HCT116 (cell line): ENCODE data around the gene TTC12. TPM values are rescaled to one million over a fixed set of nuclear protein-coding genes. Genes with fewer than 3 reads are reported as not detected.

ENCODE experiments used
- ATAC-seq: fragments of 200-7000 bp; cut with Tn5 transposase; 2 replicates; pipeline ENCODE4 v1.9.1; 2020; ENCODE audit warnings: mild to moderate bottlenecking, moderate library complexity
- BruUV-seq: library from RNA; stranded (reverse); fragments of 400-500 nt; replicated peaks from 2 replicates; lab custom pipeline; 2021; lab: Mats Ljungman, UMichigan
- CTCF ChIA-PET: fragments of 300-600 bp; sonication (Branson Sonifier 250); formaldehyde crosslinking; loops from one replicate; lab custom pipeline; 2021; ENCODE audit warnings: antibody characterized with exemption; lab: Charles Lee
- POLR2A ChIA-PET: fragments of 300-600, 350-600 bp; sonication (Branson Sonifier 250); formaldehyde crosslinking; loops from one replicate; lab custom pipeline; 2021; ENCODE audit warnings: antibody characterized with exemption; lab: Charles Lee
- RAD21 ChIA-PET, 2 experiments: fragments of 300-600 bp; sonication (Branson Sonifier 250); formaldehyde crosslinking; loops; one replicate each; lab custom pipeline; 2023; ENCODE audit warnings: low total read pairs in 2 of 2; ENCODE audit not compliant: uncharacterized antibody in 2 of 2, unreplicated experiment in 2 of 2, low non-redundant PET in 1 of 2; lab: Charles Lee
- DNase-seq: peaks from one replicate; pipeline ENCODE4 v3.0.0-alpha.2; 2010; ENCODE audit warnings: low read depth, low spot score
- H2AFZ ChIP-seq: fragments of 200-600 bp; shearing (Covaris generic), sonication (generic); 2 replicates; pipeline ENCODE4 v1.6.1; 2017; ENCODE audit warnings: low read depth, mixed run types, mixed read lengths, antibody characterized with exemption, low read length; ENCODE audit not compliant: poor library complexity, severe bottlenecking
- H3K27ac ChIP-seq: 2 replicates; pipeline ENCODE4 v1.5.1; 2012; ENCODE audit warnings: low read depth, low read length
- H3K27me3 ChIP-seq: fragments of 200-600 bp; sonication (generic); 2 replicates; pipeline ENCODE4 v1.6.1; 2016; ENCODE audit warnings: mixed run types, low read length, mixed read lengths; ENCODE audit not compliant: insufficient read depth
- H3K36me3 ChIP-seq, 2 experiments: fragments of 200-500 bp in 1 of 2; fragments of 200-600 bp in 1 of 2; sonication (Bioruptor generic) in 1 of 2; sonication (generic) in 1 of 2; 2 replicates each; pipeline versions ENCODE4 v1.5.1 to v1.6.1; 2014 to 2016; ENCODE audit warnings: low read length in 2 of 2, inconsistent platforms in 1 of 2, mixed read lengths in 1 of 2, mixed run types in 1 of 2; ENCODE audit not compliant: insufficient read depth in 2 of 2, control insufficient read depth in 1 of 2
- H3K4me1 ChIP-seq, 2 experiments: fragments of 200-600 bp in 1 of 2; sonication (generic) in 1 of 2; 2 replicates each; pipeline versions ENCODE4 v1.5.1 to v1.6.1; 2012 to 2017; ENCODE audit warnings: low read length in 2 of 2, inconsistent platforms in 1 of 2, mild to moderate bottlenecking in 1 of 2, mixed read lengths in 1 of 2, mixed run types in 1 of 2, moderate library complexity in 1 of 2; ENCODE audit not compliant: insufficient read depth in 2 of 2, control insufficient read depth in 1 of 2
- H3K4me2 ChIP-seq: fragments of 200-600 bp; sonication (generic); 2 replicates; pipeline ENCODE4 v1.6.1; 2017; ENCODE audit warnings: mixed run types, low read length, mixed read lengths
- H3K4me3 ChIP-seq, 2 experiments: fragments of 200-600 bp in 1 of 2; sonication (generic) in 1 of 2; replicated peaks in 1 of 2; 2 replicates each; pipeline ENCODE4 v1.5.1; 2011 to 2016; ENCODE audit warnings: low read length in 2 of 2, control low read depth in 1 of 2, low read depth in 1 of 2, mild to moderate bottlenecking in 1 of 2, mixed read lengths in 1 of 2, mixed run types in 1 of 2
- H3K79me2 ChIP-seq: fragments of 200-600 bp; sonication (generic); 2 replicates; pipeline ENCODE4 v1.6.1; 2017; ENCODE audit warnings: mild to moderate bottlenecking, mixed run types, low read length, moderate library complexity, mixed read lengths; ENCODE audit not compliant: insufficient read depth
- H3K9ac ChIP-seq: fragments of 200-600 bp; sonication (generic); 2 replicates; pipeline ENCODE4 v1.6.1; 2016; ENCODE audit warnings: low read length, mixed read lengths
- H3K9me2 ChIP-seq: fragments of 200-600 bp; sonication (generic), shearing (Covaris generic); 2 replicates; pipeline ENCODE4 v1.6.1; 2017; ENCODE audit warnings: mixed run types, mild to moderate bottlenecking, moderate library complexity; ENCODE audit not compliant: insufficient read depth
- H3K9me3 ChIP-seq, 2 experiments: fragments of 200-500 bp in 1 of 2; fragments of 200-600 bp in 1 of 2; sonication (Bioruptor generic) in 1 of 2; sonication (generic) in 1 of 2; 2 replicates each; pipeline ENCODE4 v1.6.1; 2014 to 2017; ENCODE audit warnings: low read length in 2 of 2, mixed read lengths in 2 of 2, inconsistent platforms in 1 of 2, low read depth in 1 of 2, mild to moderate bottlenecking in 1 of 2, mixed run types in 1 of 2, moderate library complexity in 1 of 2; ENCODE audit not compliant: control insufficient read depth in 1 of 2, insufficient read depth in 1 of 2
- H4K20me1 ChIP-seq: fragments of 200-600 bp; sonication (generic), shearing (Covaris generic); 2 replicates; pipeline ENCODE4 v1.6.1; 2017; ENCODE audit warnings: mixed run types, mild to moderate bottlenecking, moderate library complexity; ENCODE audit not compliant: insufficient read depth
- ATF3 ChIP-seq: IDR thresholded peaks from 2 replicates; pipeline ENCODE4 v1.6.1; 2012
- CEBPB ChIP-seq: IDR thresholded peaks from 2 replicates; pipeline ENCODE4 v1.6.1; 2012; ENCODE audit warnings: low read depth
- EGR1 ChIP-seq: IDR thresholded peaks from 2 replicates; pipeline ENCODE4 v1.6.1; 2012; ENCODE audit warnings: low read depth
- ELF1 ChIP-seq: IDR thresholded peaks from 2 replicates; pipeline ENCODE4 v1.6.1; 2012; ENCODE audit warnings: low read depth, borderline replicate concordance
- EZH2 ChIP-seq: fragments of 200-600 bp; sonication (generic); IDR thresholded peaks from 2 replicates; pipeline ENCODE4 v1.6.1; 2017; ENCODE audit warnings: antibody characterized with exemption, mixed run types
- EZH2phosphoT487 ChIP-seq: fragments of 200-600 bp; IDR thresholded peaks from 2 replicates; pipeline ENCODE4 v1.6.1; 2018; ENCODE audit warnings: antibody characterized with exemption, borderline replicate concordance
- FOSL1 ChIP-seq: IDR thresholded peaks from 2 replicates; pipeline ENCODE4 v1.6.1; 2012; ENCODE audit warnings: low read depth
- MAX ChIP-seq: IDR thresholded peaks from 2 replicates; pipeline ENCODE4 v1.6.1; 2012
- POLR2A ChIP-seq: IDR thresholded peaks from 2 replicates; pipeline ENCODE4 v1.7.0; 2011; ENCODE audit warnings: borderline replicate concordance; ENCODE audit not compliant: insufficient read depth, insufficient read length; ENCODE audit errors: extremely low read depth
- POLR2AphosphoS5 ChIP-seq: IDR thresholded peaks from 2 replicates; pipeline ENCODE4 v1.6.1; 2011; ENCODE audit warnings: mild to moderate bottlenecking, low read depth, low read length, moderate library complexity
- SRF ChIP-seq: IDR thresholded peaks from 2 replicates; pipeline ENCODE4 v1.6.1; 2012; ENCODE audit warnings: low read depth
- ZNF274 ChIP-seq: fragments of 200-500 bp; sonication (Bioruptor generic); IDR thresholded peaks from 2 replicates; pipeline ENCODE4 v1.6.1; 2014; ENCODE audit warnings: mild to moderate bottlenecking, low read depth, low read length, inconsistent platforms
- intact Hi-C: fragments of 100-400 bp; cut with micrococcal nuclease; formaldehyde crosslinking; loops from 2 replicates; pipeline ENCODE4 v1.10.0; 2022
- total RNA-seq: library from RNA; stranded (reverse); gene quantifications from one replicate; pipeline ENCODE4 v1.2.1, GENCODE V29; 2021; ENCODE audit not compliant: unreplicated experiment

Gene TTC12
- total RNA-seq, 1 experiment from 2014 or later = 12.6 TPM

- Histone ChIP-seq H3K36me3 (no peaks in the 10 kb centered on the region), H3K4me1 (peaks cover 4 to 7% of the 10 kb centered on the region in 2 experiments; a peak in 2 of 4 replicates), H3K27me3 (peaks cover 2% of the 10 kb centered on the region; the same call in 1 of the 2 replicates), H4K20me1 (no peaks in the 10 kb centered on the region), H3K4me3 (no peak overlapping the region), H3K9me3 (no peaks in the 10 kb centered on the region), H3K4me2 (no peak overlapping the region), H3K9me2 (no peaks in the 10 kb centered on the region), H3K27ac (no peak overlapping the region), H3K9ac (no peak overlapping the region), H2AFZ (no peak overlapping the region), H3K79me2 (no peaks in the 10 kb centered on the region)
- intact Hi-C loops = no loop called here
- DNase-seq (no peak), ATAC-seq (no peak)
- ChIA-PET CTCF (no interaction called here), POLR2A (no interaction called here), RAD21 (no interaction called here)
- no peak for TF ChIP-seq ELF1
- TF ChIP-seq POLR2AphosphoS5 = no peak
- TF ChIP-seq ZNF274 = no peak
- TF ChIP-seq MAX = no peak
- TF ChIP-seq SRF = no peak
- no peak for TF ChIP-seq ATF3
- no peak for TF ChIP-seq POLR2A
- no peak for TF ChIP-seq CEBPB
- no peak for TF ChIP-seq EZH2
- TF ChIP-seq FOSL1 = no peak
- no peak for TF ChIP-seq EZH2phosphoT487
- TF ChIP-seq EGR1 = no peak
- no TSS peak for BruUV-seq
These were observed 91.5 kb downstream of the TTC12 start for GRCh38 chr11:113405724-113406478.
